NCI-H774 (cell line): ENCODE measurements around the gene AMZ1.

Source experiments
- DNase-seq: peaks from one replicate; lab custom pipeline; 2025; lab: John Stamatoyannopoulos, UW

The AMZ1 gene

GRCh38 chr7:2651847-2652735 is 35.9 kb upstream of the AMZ1 start:
- DNase-seq = no peak

DNA sequence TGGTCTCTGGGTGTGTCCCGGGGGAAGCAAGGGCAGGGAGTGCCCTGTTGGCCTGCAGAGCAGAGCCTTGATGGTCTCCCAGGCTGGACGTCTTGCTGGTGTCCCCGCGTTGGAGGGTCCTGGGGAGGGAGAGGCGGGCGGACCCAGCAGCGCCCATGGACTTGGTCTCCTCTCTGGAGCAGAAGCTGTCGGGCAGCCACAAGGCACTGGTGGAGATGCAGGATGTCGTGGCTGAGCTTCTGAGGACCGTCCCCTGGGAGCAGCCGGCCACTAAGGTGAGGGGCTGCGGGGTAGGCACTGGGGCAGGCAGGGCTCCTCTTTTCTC is 35.3 kb upstream of the AMZ1 start:
- no peak for DNase-seq

GRCh38 chr7:2654059-2654458 is 33.9 kb upstream of the AMZ1 start:
- DNase-seq = no peak

DNA sequence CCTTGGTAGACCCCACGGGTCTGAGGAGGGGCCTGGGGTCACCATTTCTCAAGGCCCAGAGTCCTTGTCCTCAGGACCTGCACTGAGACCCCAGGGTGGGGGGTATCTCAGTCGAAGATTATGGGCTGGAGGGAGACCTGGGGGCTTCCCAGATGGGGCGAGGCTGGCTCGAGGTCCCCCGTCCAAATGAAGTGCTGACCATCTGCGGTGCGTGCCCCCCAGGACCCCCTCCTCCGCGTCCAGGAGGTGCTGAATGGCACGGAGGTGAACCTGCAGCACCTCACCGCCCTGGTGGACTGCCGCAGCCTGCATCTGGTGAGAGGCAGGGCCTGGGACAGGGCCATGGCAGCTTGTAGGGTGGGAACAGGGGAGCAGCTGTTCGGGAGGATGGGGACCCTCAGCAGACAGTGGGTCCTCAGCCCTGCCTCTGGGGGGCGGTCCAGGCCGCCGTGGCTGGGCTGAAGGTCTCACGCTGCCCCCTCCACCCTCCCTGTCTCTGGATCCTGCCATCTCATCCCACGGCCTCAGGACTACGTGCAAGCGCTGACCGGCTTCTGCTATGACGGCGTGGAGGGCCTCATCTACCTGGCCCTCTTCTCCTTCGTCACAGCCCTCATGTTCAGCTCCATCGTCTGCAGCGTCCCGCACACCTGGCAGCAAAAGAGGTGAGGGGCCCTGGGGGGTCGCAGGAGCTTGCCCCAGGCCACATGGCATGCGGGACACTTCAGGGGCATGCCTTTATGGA is 32.0 kb upstream of the AMZ1 start:
- no peak for DNase-seq

- DNase-seq = no peak
Measured at GRCh38 chr7:2657208-2657607, 30.8 kb upstream of the AMZ1 start.

DNA sequence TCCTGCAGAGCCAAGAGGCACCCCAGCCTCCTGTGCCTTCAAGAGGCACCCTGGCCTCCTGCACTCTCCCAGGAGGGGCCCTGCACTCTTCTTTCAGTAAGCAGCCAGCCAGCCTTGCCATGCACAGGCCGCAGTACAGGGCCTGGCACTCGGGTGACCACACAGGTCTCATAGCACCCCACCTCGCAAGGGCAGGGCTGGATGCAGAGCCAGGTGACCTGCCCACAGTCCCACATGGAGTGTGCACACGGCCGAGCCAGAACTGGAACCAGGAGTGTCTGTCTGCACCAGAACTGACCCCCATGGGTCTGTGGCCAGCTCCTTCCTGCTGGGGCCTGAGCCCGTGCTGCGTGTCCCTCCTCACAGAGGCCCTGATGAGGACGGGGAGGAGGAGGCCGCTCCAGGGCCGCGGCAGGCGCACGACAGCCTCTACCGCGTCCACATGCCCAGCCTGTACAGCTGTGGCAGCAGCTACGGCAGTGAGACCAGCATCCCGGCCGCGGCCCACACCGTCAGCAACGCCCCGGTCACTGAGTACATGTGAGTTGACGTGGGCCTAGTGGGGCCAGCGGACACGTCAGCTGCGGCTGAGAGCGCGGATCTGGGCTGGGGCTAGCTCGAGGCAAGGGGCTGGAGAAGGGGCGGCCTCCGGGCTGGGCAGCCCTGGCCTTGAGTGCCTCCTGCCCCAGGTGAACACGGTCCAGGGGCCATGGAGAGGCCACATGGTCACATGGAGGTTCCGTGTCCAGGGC is 29.9 kb upstream of the AMZ1 start:
- no peak for DNase-seq

GRCh38 chr7:2658941-2659340 is 29.1 kb upstream of the AMZ1 start:
- no peak for DNase-seq

GRCh38 chr7:2659556-2660358 is 28.2 kb upstream of the AMZ1 start:
- no peak for DNase-seq

DNA sequence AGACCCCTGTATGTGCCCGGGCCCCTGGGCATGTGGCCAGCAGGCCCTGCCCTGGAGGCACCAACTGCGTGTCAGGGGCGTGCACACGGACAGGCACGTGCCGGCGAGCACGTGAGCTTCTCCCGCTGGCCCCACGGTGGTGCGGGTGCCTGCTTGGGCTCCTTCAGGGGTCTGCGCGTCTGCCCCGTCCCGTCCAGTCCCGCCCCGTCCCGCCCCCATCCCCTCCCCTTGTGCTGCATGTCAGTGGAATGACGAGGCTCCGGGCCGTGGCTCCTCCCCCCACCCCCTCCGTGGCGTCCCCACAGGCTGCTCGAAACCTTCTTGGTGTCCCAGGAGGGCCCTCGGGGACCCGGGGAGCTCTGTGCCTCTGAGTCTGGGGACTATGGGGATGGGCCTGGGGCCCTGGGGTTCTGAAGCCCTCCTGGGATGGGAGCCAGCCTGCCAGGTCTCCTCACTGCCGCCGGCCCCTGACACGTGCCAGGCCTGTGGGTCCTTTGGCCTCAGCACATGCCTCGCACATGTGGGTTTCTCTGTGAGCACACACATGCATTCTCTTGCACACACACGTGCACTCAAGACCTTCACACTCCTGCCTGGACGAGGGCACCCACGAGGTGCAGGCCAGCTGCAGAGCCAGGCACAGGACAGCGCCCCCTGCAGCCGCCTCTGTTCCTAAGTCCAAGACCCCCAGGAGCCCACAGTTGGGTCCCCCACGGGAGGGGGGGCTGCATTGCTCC is 27.5 kb upstream of the AMZ1 start:
- DNase-seq = no peak

GRCh38 chr7:2661096-2661449 is 26.9 kb upstream of the AMZ1 start:
- DNase-seq = no peak

DNA sequence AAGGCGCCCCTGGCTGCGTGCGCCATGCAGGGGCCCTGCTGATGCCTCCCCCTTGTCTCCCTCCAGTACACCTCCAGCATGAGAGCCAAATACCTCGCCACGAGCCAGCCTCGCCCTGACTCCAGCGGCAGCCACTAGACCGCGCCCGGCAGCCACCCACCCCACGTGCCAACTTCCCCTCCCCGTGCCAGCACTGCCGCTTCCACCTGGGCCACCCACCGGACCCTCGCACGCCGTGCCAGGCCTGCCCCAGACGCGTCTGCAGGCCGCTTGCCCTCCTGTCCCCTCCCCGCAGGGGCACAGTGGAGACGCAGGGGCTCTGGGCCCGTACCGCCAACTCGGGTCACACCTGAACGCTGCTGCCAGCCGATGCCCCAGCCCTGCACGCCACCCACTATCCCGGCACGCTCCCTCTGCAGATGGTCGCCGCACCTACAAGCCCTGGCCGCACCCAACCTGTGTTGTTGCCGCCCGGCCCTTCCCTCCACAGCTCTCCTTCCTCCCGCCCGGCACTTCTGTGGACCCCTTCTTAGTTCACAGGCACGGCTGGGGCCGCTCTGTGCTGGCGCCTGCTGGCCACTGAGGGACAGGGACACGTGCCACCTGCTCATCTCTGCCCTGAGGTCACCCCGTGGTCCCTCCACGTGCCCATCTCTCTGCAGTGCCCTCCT is 26.3 kb upstream of the AMZ1 start:
- DNase-seq = no peak

- no peak for DNase-seq
Measured at GRCh38 chr7:2662273-2663120, 25.5 kb upstream of the AMZ1 start.

GRCh38 chr7:2663121-2663886 is 24.7 kb upstream of the AMZ1 start:
- DNase-seq = no peak

GRCh38 chr7:2663960-2664359 is 24.0 kb upstream of the AMZ1 start:
- DNase-seq = no peak

GRCh38 chr7:2665359-2665791 is 22.6 kb upstream of the AMZ1 start:
- DNase-seq = no peak

- DNase-seq = no peak
Measured at GRCh38 chr7:2666155-2666554, 21.8 kb upstream of the AMZ1 start.

DNA sequence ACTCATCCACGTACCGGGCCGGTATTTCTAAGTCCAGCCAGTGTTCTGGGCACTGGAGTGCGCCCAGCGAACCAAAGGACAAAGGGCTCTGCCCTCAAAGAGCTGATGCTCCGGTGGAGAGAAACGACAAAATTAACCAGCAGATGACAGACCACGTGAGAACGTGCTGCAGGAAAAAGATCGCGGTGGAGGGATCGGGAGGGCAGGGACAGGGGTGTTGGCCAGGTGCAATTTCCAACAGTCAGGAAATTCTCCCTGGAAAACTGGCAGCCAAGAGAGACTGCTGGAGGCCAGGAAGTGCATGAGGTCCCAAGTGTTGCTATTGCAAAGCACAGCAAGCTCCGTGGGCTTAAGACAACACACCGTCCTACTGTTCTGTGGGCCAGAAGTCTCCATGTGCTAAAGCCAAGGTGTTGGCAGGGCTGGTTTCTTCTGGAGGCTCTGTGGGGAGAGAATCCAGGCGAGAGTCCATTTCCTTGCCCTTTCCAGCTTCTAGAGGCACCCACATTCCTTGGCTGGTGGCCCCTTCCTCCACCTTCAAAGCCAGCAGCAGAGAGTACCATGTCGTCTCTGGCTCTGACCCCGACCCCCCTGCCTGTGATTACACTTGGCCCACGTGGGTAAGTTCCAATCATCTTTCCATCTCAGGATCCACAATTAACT is 21.3 kb upstream of the AMZ1 start:
- DNase-seq = no peak

DNA sequence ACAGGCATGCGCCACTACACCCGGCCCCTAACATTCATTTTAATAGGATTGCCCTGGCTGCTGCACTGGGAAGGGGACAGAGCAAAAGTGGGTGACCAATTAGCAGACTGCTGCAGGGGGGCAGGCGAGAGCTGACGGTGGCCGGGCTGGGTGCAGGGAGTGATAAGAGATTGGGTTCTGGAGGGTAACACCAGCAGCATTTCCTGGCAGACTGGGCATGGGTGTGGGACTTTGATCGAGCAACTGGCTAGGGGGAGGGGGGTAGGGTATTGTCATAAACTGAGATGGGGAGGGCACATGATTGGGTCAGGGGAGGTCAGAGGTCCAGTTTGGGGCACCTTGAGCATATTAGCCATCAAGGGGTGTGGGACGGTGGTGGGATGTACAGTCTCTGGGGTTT is 20.2 kb upstream of the AMZ1 start:
- DNase-seq = no peak

- no peak for DNase-seq
Measured at GRCh38 chr7:2668401-2668800, 19.6 kb upstream of the AMZ1 start.
